CD4-positive, alpha-beta T cell (primary cell): ENCODE data around the gene IFI27. TPM values are rescaled to one million over a fixed set of nuclear protein-coding genes. Genes with fewer than 3 reads are reported as not detected.

Experiments used
- ATAC-seq: fragments of 200-7000 bp; cut with Tn5 transposase; one replicate; pipeline ENCODE4 v1.10.0; 2022; ENCODE audit warnings: mild to moderate bottlenecking; ENCODE audit not compliant: poor library complexity
- CTCF ChIA-PET: fragments of 350-600 bp; sonication (Branson Sonifier 250); formaldehyde crosslinking; loops from one replicate; lab custom pipeline; 2021; ENCODE audit warnings: antibody characterized with exemption, inconsistent platforms; lab: Charles Lee
- POLR2A ChIA-PET: fragments of 350-600 bp; sonication (Branson Sonifier 250); formaldehyde crosslinking; loops from one replicate; lab custom pipeline; 2021; ENCODE audit warnings: antibody characterized with exemption, inconsistent platforms; lab: Charles Lee
- DNase-seq, 14 experiments: peaks; one replicate each; pipeline ENCODE4 v3.0.0-alpha.2; 2013 to 2020; ENCODE audit warnings: mixed read lengths in 2 of 14
- H3K27ac ChIP-seq, 2 donors: one replicate each; pipeline versions ENCODE4 v1.5.1 to v1.7.0; 2013; ENCODE audit warnings: low read length in 2 of 2, low read depth in 1 of 2, mild to moderate bottlenecking in 1 of 2
- H3K27me3 ChIP-seq, 2 experiments: 1 replicate in 1 of 2; 2 replicates in 1 of 2; pipeline versions ENCODE4 v1.6.1 to v1.7.0; 2013; ENCODE audit warnings: low read length in 2 of 2, control low read depth in 1 of 2, mild to moderate bottlenecking in 1 of 2, moderate library complexity in 1 of 2; ENCODE audit not compliant: insufficient read depth in 2 of 2, control insufficient read depth in 1 of 2
- H3K36me3 ChIP-seq: one replicate; pipeline ENCODE4 v1.6.1; 2013; ENCODE audit warnings: low read length, control low read depth; ENCODE audit not compliant: insufficient read depth
- H3K4me1 ChIP-seq: one replicate; pipeline ENCODE4 v1.6.1; 2013; ENCODE audit warnings: low read length, control low read depth; ENCODE audit not compliant: insufficient read depth
- H3K4me3 ChIP-seq: one replicate; pipeline ENCODE4 v1.5.1; 2013; ENCODE audit warnings: mild to moderate bottlenecking, low read length, moderate library complexity
- H3K9me3 ChIP-seq, 2 experiments: 1 replicate in 1 of 2; 2 replicates in 1 of 2; pipeline versions ENCODE4 v1.6.1 to v1.7.0; 2013; ENCODE audit warnings: low read length in 2 of 2, mild to moderate bottlenecking in 2 of 2, control low read depth in 1 of 2, moderate library complexity in 1 of 2; ENCODE audit not compliant: control insufficient read depth in 1 of 2, insufficient read depth in 1 of 2
- H3K27ac Mint-ChIP-seq: one replicate; pipeline ENCODE4 v1.8.0; 2020; ENCODE audit warnings: mixed read lengths
- H3K27me3 Mint-ChIP-seq: one replicate; pipeline ENCODE4 v1.8.0; 2021; ENCODE audit warnings: mixed read lengths
- H3K36me3 Mint-ChIP-seq: one replicate; pipeline ENCODE4 v1.8.0; 2021; ENCODE audit warnings: low read depth, mixed read lengths
- H3K4me1 Mint-ChIP-seq: one replicate; pipeline ENCODE4 v1.8.0; 2021; ENCODE audit warnings: low read depth, mixed read lengths
- H3K4me3 Mint-ChIP-seq: one replicate; pipeline ENCODE4 v1.8.0; 2020; ENCODE audit warnings: mild to moderate bottlenecking, mixed read lengths
- H3K9me3 Mint-ChIP-seq: one replicate; pipeline ENCODE4 v1.8.0; 2020; ENCODE audit warnings: mixed read lengths
- intact Hi-C, 2 experiments: fragments of 100-400 bp; cut with DNase I in 1 of 2; cut with micrococcal nuclease in 1 of 2; formaldehyde crosslinking; loops; one replicate each; pipeline versions ENCODE4 v1.15.1 to v1.9.0; 2023 to 2025; cut with DNase I, micrococcal nuclease
- total RNA-seq, 174 experiments: library from RNA in 2 of 174; stranded (reverse) in 2 of 174; gene quantifications; one replicate each; pipeline ENCODE4 v1.2.3 and lab custom pipeline; 2021 to 2026
- TF ChIP-seq, protein P1 (sequence below): fragments of 200-600 bp; IDR thresholded peaks from one replicate; pipeline ENCODE4 v1.8.0; 2022; ENCODE audit warnings: antibody characterized with exemption, mild to moderate bottlenecking

The IFI27 gene
- total RNA-seq, 2 experiments from 2014 or later: 1.7 to 2.2 TPM

GRCh38 chr14:94158239-94158883 is 47.8 kb downstream of the IFI27 start:
- Histone ChIP-seq H3K27ac (no peak overlapping the region), H3K9me3 (no peaks in the 10 kb centered on the region), H3K4me1 (peaks cover 47% of the 10 kb centered on the region), H3K27me3 (peaks cover 0 to 3% of the 10 kb centered on the region in 2 experiments), H3K36me3 (no peaks in the 10 kb centered on the region), H3K4me3 (no peak overlapping the region)
- CTCF ChIA-PET: interaction anchor here (0.6 to 2.0 kb wide), 2 partner anchors 21 to 906 kb away, joined by 3 to 9 read pairs; no protein-coding TSS in a partner anchor
- DNase-seq (peak in 10 of 14 experiments; percentile 8 to 82 (median 28)), ATAC-seq (peak; percentile 81)
- TF ChIP-seq, protein P1, sequence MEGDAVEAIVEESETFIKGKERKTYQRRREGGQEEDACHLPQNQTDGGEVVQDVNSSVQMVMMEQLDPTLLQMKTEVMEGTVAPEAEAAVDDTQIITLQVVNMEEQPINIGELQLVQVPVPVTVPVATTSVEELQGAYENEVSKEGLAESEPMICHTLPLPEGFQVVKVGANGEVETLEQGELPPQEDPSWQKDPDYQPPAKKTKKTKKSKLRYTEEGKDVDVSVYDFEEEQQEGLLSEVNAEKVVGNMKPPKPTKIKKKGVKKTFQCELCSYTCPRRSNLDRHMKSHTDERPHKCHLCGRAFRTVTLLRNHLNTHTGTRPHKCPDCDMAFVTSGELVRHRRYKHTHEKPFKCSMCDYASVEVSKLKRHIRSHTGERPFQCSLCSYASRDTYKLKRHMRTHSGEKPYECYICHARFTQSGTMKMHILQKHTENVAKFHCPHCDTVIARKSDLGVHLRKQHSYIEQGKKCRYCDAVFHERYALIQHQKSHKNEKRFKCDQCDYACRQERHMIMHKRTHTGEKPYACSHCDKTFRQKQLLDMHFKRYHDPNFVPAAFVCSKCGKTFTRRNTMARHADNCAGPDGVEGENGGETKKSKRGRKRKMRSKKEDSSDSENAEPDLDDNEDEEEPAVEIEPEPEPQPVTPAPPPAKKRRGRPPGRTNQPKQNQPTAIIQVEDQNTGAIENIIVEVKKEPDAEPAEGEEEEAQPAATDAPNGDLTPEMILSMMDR: no peak
- H3K4me1 Mint-ChIP-seq: peaks cover 56% of the 10 kb centered on the region
- POLR2A ChIA-PET: interaction anchor here (0.6 to 3.0 kb wide), 7 partner anchors 16 to 133 kb away, joined by 3 to 24 read pairs (median 3); partner anchors contain the start of genes DDX24, IFI27L1 and PPP4R4
- no peaks in the 10 kb centered on the region for H3K27me3 Mint-ChIP-seq
- H3K4me3 Mint-ChIP-seq: peak overlapping the region; percentile 21
- intact Hi-C loops: loop anchor here in 1 of 2 experiments (2.0 kb wide), 1 partner anchor 22 kb away; no protein-coding TSS in a partner anchor
- no peaks in the 10 kb centered on the region for H3K9me3 Mint-ChIP-seq
- no peaks in the 10 kb centered on the region for H3K36me3 Mint-ChIP-seq
- H3K27ac Mint-ChIP-seq: peak overlapping the region; percentile 67

DNA sequence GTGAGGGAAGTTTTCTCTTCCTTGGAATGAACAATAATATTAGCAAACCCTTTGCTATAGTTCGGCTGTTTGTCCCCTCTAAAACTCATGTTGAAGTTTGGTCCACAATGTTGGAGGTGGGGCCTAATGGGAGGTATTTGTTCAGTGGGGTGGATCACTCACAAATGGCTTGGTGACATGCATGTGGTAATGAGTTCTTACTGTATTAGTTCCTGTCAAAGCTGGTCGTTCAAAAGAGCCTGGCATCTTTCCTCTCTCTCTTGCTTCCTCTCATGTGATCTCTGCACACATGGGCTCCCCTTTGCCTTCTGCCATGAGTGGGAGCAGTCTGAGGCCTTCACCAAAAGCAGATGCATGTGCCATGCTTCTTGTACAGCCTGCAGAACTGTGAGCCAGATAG is 50.5 kb downstream of the IFI27 start:
- Histone ChIP-seq H3K27me3 (no peaks in the 10 kb centered on the region), H3K4me3 (no peak overlapping the region), H3K9me3 (no peaks in the 10 kb centered on the region), H3K27ac (no peak overlapping the region), H3K36me3 (no peaks in the 10 kb centered on the region), H3K4me1 (peaks cover 64% of the 10 kb centered on the region)
- TF ChIP-seq, protein P1: no peak
- peak overlapping the region; percentile 8 for H3K4me3 Mint-ChIP-seq
- H3K27me3 Mint-ChIP-seq: no peaks in the 10 kb centered on the region
- H3K27ac Mint-ChIP-seq: peak overlapping the region; percentile 28
- peaks cover 71% of the 10 kb centered on the region for H3K4me1 Mint-ChIP-seq
- peak; percentile 54 for ATAC-seq
- CTCF ChIA-PET: interaction anchor here (0.9 kb wide), 1 partner anchor 24 kb away, joined by 5 read pairs; no protein-coding TSS in a partner anchor
- no peaks in the 10 kb centered on the region for H3K36me3 Mint-ChIP-seq
- POLR2A ChIA-PET: interaction anchor here (0.8 to 4.4 kb wide), 4 partner anchors 14 to 80 kb away, joined by 3 to 27 read pairs (median 10); partner anchors contain the start of genes DDX24, IFI27L1 and PPP4R4
- intact Hi-C loops: no loop called here
- no peaks in the 10 kb centered on the region for H3K9me3 Mint-ChIP-seq
- peak in 2 of 14 experiments; percentile 20 to 54 for DNase-seq

GRCh38 chr14:94161981-94162380 is 51.4 kb downstream of the IFI27 start:
- Mint-ChIP-seq H3K9me3 (no peaks in the 10 kb centered on the region), H3K27me3 (no peaks in the 10 kb centered on the region), H3K4me1 (peaks cover 70% of the 10 kb centered on the region), H3K4me3 (no peak overlapping the region), H3K27ac (peak overlapping the region; percentile 67), H3K36me3 (no peaks in the 10 kb centered on the region)
- Histone ChIP-seq H3K4me3 (no peak overlapping the region), H3K9me3 (no peaks in the 10 kb centered on the region), H3K4me1 (peaks cover 60% of the 10 kb centered on the region), H3K36me3 (no peaks in the 10 kb centered on the region), H3K27ac (no peak overlapping the region), H3K27me3 (no peaks in the 10 kb centered on the region)
- ATAC-seq: no peak
- peak in 1 of 14 experiments; percentile 55 for DNase-seq
- intact Hi-C loops: no loop called here
- CTCF ChIA-PET: interaction anchor here (0.9 kb wide), 1 partner anchor 25 kb away, joined by 5 read pairs; no protein-coding TSS in a partner anchor
- TF ChIP-seq, protein P1: no peak
- POLR2A ChIA-PET: interaction anchor here (1.1 to 4.4 kb wide), 4 partner anchors 13 to 203 kb away, joined by 4 to 27 read pairs (median 10); partner anchors contain the start of genes DDX24, IFI27L1 and PPP4R4
